HG03442 (cell line): ENCODE measurements around the gene SPANXN4.
A peak's percentile ranks its signal among the peaks of the same experiment; 100 is the strongest.

ENCODE experiments used
- ATAC-seq: cut with Tn5 transposase; IDR thresholded peaks from one replicate; pipeline ENCODE4 v1.9.1; 2021; ENCODE audit warnings: mild to moderate bottlenecking, moderate library complexity; ENCODE audit not compliant: unreplicated experiment

The SPANXN4 gene, protein sequence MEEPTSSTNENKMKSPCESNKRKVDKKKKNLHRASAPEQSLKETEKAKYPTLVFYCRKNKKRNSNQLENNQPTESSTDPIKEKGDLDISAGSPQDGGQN

DNA sequence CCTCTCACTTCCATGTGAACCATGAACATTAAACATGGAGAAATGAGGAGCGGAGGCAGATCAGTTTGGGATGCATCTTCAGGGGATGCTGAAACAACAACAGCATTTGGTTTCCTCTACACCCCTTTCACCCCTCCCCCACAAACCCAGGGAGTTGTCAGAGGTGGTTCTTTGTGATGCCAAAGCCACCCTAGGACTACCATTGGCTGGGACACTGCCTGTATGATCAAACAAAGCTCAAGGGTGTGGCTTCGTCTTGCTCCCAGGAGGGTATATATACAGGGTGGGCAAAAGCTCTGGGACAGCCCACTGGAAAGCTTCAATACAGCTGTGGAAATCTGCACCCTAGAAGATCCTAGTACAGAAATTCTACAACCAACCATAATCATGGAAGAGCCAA, at the start of gene SPANXN4:
Gene SPANXN4 (plus strand): TSS at position 301 of the 400 bp plus-strand sequence. CDS start 87 bp downstream, at position 388.
- ATAC-seq = no peak

- ATAC-seq = peak; percentile 85
Observed at GRCh38 chrX:142977128-142977914, 48.4 kb upstream of the SPANXN4 start.

DNA sequence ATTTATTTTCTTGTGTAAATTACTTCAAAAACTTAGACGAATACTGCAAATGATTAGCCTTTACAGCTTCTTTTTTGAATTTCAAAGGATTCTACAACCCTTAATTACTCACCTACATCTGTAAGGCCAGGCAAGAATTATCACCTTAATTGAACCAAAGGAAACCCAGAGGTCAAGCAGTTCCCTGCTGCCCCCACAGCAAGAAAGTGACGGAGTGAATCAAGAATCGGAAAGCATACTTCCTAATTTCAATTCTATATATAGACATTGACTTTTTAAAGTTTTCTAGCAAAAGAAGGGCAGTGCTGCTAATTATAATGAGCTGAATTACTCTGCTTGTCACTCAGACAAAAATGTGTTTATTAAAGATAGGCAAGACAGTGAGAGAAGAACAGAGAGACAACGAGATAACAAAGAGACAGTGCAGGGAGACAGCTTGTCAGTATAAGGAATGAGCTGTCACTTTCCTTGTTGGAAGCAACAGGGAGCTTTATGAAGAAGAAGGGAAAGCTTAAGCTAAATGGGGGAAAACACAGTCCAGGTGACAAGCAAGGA, 47.5 kb upstream of the SPANXN4 start:
- no peak for ATAC-seq

DNA sequence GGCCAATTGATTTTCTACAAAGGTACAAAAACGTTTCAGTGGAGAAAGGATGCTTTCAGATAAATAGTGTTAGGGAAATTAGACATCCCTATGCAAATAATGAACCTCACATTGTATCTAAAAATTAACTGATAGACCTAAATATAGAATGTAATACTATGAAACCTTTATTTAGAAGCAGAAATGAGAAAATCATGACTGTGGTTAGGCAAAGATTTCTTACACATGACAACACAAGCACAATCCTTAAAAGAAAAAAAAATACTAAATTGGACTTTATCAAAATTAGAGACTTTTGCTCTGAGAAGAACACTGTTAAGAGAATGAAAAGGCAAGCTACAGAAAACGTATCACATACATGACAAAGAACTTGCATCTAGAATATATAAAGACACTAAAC, 43.0 kb upstream of the SPANXN4 start:
- no peak for ATAC-seq

- ATAC-seq = no peak
Observed at GRCh38 chrX:142994988-142995387, 30.7 kb upstream of the SPANXN4 start.

DNA sequence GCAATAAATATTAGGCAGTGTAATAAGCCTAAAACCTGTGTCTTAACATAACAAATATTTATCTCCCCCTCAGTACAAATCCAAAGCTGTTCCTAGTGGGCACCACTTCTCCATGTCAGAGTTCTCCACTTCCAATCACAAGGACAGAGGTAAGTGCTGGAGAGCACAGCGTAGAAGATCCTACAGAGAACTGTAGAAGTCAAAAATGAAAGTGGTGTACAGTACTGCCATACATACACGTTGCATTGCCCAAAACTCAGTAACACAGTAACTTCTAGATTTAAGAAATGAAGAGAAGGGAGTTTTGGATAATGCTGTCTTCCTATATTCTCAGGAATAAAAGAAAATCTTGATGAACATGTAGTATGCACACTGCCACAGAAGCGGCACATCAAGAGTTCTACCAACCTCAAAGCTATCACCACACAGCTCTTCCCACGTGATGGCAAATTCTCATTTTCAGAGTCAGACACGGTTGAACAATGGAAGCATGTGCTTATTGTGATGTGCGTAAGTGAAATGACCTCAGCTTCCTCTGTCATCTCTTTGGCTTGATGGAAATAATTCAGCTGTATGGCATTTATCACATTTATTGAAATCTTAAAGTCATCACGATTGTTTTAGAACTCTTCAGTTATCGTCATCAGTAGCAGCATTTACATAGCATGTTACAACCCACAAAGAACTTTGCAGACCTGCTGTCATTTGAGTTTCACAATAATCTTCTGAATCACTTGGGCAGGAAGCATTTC, 27.1 kb upstream of the SPANXN4 start:
- ATAC-seq = no peak

- no peak for ATAC-seq
Observed at GRCh38 chrX:142999199-142999701, 26.5 kb upstream of the SPANXN4 start.

DNA sequence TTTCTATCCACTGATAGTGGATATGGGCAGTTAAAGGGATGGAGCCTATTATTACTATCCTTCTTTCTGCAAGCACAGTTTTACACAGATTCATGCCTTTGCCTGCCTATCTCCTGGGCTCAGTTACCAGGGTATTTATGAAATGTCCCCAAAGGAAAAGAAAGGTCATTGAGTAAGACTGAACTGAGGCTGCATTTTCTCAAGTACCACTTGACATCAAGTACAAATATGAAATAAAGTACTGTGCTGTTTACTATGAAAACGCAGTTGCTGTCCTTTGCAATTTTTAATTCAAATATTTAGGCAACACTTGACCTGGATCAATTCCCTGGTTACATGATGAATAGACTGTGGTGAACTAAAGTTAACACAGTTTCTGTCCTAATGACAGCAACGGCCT, 23.5 kb upstream of the SPANXN4 start:
- no peak for ATAC-seq

DNA sequence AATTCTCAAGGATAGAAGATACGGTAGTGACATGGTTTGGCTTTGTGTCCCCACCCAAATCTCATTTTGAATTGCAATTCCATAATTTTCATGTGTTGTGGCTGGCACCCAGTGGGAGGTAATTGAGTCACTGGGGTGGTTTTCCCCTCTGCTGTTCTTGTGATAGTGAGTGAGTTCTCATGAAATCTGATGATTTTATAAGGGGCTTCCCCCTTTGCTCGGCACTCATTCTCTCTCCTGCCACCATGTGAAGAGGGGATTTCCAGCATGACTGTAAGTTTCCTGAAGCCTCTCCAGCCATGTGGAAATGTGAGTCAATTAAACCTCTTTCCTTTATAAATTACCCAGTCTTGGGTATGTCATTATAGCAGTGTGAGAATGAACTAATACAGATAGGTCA, 8.5 kb upstream of the SPANXN4 start:
- no peak for ATAC-seq

DNA sequence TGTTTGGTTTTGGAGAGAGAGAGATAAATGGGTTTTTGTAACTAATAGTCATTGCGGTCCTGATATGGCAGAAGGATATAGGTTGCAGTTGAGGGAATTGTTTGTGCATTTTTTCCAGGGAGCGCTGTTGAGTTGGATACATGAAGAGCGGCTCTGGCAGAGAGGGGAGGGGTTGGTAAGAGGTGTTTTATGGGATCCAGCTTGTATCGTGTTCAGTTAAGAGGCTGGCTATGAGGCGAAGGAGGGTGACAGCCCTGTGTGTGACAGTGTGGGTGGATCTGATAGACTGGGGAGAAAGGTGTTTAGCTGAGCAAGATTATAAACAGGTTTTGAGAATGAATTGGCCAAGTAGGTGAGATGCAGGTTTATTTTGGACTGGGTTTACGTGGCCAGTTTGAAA, 1.5 kb downstream of the SPANXN4 start:
- ATAC-seq = no peak

- no peak for ATAC-seq
Observed at GRCh38 chrX:143047511-143047910, 21.8 kb downstream of the SPANXN4 start.

DNA sequence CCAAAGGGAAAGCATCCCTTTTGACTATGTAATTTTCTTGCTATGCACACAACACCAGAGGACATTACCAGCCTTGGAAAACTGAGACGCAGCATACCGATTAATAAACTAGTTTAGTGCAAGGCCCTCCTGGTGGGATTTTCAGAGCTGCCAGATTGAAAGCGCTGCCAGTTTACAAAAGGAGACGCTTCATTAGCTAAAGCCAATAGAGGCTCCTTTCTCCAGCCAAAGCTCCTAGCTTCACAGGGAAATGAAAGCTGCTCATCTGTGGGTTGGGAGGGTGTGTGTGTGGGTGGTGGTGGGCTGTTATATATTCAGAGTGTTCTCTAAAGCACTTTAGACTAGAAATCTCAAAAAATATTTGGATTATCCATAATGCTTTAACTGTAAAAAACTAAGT, 32.4 kb downstream of the SPANXN4 start:
- ATAC-seq = no peak

GRCh38 chrX:143081231-143081630, 55.5 kb downstream of the SPANXN4 start:
- ATAC-seq = no peak

DNA sequence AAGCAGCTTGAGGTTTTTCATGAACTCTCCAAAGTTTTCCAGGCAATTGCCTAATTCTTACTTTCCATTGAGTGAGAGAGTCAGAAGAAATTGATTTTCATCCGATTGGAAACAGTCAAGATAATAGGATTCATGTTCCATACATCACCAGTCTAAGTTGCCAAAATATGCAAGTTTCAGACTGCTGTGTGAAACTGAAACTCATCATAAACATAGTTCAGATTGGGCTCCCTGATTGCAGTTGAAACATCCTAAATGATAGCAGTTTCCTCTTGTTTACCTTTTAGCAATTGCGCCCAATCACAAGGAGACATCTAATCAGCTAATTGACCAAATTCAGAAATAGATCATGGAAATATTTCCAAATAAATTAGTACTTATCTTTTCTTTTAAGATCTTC, 56.8 kb downstream of the SPANXN4 start:
- no peak for ATAC-seq
